CD4-positive, alpha-beta T cell treated with Interleukin-4 for 1 hour (primary cell): ENCODE measurements around the gene ATF6.

Experiments used
- DNase-seq, 2 donors: peaks; one replicate each; pipeline ENCODE4 v3.0.0-alpha.2; 2020 to 2022

ATF6 gene

DNA sequence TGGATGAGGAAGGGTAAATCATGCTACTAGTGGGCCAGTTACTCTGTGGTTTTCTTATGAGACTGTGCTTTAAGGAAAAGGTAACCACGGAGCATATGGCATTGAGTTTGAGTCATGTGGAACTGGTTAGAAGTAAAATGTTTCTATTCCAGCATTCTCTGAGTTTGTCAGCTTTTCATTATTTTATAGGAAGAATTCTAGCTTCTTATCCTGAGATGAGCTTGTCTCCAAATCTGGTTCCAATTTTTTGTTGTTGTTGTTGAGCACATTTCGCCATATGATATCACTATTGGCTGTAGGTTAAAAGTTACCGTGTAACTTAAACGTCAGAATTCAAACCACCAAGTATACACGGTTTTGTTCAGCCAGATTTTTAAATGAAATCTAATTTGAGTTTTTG lies 69.9 kb downstream of the ATF6 start:
- DNase-seq = no peak

DNA sequence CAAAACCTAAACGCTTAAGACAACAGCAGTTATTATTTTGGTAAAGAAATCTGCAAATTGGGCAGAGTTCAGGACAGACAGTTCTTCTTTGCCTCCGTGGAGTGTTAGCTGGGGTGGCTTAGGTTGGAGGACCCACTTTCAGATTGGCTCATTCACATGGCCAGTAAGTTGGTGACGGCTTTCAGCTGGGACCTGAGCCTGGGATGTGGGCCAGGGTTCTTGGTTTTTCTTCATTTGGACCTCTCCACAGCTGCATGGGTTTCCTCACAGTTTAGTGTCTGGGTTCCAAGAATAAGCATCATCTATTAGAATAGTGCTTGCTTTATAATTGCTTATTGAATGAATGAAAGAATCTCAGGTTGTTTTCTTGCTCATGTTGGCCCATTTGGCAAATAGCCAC lies 72.2 kb downstream of the ATF6 start:
- no peak for DNase-seq

DNA sequence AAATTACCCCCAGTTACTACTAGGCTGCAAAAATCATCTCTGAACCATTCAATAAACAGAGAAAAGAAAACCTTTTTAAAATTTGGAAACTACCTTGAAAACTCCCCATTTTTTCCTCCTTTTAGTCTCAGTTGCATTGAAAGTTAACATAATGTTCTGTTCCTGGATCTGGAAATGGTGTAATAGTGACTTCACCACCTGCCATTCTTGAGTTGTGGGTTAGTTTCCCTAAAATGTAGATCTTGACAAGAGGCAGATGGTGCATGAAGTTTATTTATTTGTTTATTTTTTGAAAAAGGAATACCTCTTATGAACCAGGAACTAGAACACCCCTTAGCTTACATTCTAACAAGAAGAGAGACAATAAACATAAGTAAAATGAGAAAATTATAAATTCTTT lies 72.8 kb downstream of the ATF6 start:
- no peak for DNase-seq

DNA sequence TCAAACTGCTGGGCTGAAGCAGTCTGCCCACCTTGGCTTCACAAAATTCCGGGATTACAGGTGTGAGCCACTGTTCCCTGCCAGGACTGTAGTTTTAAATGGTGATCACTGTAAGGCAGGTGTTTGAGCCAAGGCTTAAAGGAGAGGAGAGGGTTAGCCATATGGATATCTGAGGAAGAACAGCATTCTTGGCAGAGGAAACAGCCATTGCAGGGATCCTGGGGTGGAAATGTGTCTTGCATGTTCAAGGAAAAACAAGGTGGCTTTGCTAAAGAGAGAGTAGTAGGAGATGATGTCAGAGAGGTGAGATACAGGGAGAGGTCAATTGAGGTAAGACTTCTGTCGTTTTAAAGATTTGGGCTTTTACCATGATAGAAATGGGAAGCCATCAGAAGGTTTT lies 73.5 kb downstream of the ATF6 start:
- no peak for DNase-seq

DNA sequence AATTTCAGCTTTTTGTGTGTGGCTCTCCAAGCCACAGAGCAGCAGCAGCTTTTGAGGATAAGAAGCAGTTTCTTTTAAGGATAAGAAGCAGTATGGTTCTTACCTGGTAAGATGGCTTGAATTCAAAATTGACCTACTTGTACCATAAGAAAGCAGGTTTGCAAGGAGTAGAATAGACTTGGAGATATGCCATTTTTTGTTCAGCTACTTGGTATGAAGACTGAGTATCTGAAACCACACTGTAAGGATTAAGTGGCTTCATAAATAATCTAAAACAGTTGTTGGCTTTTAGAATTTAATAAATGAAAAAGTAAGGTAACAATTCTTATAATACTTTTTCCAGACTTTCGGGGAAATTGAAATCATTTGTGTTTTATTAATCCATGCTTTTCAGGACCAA lies 74.2 kb downstream of the ATF6 start:
- no peak for DNase-seq

DNA sequence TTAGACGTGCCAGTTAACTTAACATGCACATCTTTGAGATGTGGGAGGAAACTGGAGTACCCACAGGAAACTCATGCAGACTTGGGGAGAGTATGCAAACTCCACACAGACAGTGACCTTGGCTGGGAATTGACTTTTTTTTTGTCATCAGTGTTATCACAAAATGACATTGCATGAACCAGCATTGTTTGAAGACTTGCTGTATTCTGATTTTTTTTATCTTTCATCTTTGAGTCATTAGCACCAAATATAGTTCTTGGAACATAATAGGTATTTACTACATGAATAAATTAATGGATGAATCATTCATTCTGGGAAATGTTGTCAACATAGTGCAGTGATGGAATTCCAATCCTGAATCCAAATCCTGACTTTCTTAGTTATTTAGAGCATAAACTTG lies 77.0 kb downstream of the ATF6 start:
- no peak for DNase-seq

DNA sequence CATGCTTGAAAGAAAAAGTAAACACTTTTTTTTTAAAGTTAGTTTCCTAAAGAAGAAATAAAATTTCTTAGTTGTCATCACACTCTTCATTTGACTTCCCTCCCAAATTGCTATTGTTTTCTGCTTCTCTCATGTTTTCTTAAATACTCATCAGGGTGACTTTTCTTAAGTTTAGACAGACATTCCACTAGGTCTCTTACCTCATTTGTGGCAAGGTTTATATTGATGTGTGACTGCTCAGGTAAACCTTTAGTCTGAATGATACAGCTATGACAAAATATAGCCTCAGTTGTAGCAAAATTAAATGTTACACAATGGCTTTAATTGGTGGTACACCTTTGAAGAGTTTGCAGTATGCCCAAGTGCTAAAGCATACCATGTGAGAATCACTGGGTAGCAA lies 78.6 kb downstream of the ATF6 start:
- no peak for DNase-seq

DNA sequence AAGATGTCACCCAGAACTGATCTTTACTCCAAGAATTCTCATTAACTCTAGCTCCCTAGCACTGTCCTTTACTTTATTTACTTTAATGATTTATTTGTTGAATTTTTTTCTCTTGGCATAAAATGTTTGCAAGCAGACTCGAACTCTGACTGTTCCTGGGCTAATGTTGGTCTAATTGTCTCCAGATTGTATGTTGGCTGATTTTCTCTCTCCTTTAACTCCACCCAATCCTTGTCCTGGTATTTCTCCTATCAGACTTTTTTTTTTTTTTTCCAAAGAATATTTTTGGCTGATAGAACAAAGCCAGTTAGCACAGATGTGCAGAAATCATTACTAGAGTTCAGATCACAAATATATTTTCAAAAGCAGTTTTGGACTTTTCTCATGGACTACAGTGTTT lies 82.6 kb downstream of the ATF6 start:
- DNase-seq = no peak

DNA sequence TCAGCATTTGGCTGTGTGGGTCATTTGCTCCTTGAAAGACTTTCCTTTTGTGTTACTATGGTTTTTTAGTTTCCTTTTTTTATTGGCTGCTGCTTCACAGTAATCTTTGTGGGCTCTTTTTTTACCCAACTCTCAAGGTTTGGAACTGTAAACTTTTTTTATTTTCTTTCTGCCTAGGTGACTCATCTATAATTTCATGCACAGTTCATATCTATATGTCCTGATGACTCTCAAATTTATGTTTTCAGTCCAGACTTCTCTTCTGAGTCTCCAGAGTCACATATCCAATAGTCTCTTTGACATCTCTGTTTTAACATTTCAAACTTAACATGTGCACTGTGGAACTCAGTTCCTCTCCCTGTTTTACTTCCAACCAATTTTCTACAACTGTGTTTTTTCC lies 83.4 kb downstream of the ATF6 start:
- no peak for DNase-seq

DNA sequence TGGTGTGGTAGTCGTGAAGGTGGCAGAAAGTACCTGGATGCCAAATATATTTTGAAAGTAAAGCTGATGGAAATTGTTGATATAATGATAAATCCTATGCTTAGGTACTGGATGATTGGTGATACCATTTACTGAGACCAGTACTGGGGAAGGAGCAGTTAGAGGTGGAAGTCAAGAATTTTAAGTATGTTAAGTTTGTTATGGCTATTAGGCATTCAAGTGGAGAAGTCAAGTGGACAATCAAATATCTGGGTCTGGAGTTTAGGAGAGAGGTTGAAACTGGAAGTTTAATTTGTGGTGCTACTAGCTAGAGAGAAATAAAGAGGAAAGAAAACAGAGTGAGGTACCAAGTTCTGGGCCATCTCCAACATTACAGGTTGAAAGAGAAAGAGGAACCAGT lies 89.1 kb downstream of the ATF6 start:
- DNase-seq = no peak

DNA sequence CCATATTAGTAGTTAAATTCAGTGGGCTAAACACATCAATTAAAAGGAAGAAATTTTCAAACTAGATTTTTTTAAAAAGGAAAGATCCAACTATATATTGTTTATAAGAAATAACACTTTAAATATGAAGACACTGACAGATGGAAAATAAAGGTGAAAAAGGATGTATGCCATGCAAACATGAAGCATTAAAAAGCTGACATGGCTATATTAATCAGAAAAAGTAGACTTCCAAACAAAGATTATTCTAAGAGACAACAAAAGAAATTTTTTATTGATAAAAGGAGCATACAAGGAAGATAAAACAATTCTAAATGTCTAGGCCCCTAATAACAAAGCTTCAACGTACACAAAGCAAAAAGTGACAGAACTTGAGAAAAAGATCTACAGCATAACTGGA lies 92.2 kb downstream of the ATF6 start:
- DNase-seq = no peak

DNA sequence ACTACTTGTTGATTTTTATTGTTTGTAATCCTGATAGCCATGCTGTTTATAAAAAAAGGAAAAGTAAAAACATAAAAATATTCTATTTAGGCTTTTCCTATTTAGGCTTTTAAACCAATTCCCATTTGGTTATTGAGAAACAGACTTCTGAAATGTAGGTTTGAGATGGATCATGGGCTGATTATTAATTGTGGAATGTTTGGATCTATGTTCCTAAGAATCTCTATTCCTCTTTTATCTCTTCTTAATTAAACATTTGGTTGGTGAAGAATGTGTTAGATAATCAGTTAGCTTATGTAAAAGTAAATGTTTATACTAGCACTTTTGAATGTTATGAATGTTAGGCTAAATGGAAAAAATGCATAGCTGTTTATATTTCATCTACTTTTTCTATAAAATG lies 97.4 kb downstream of the ATF6 start:
- DNase-seq = no peak

DNA sequence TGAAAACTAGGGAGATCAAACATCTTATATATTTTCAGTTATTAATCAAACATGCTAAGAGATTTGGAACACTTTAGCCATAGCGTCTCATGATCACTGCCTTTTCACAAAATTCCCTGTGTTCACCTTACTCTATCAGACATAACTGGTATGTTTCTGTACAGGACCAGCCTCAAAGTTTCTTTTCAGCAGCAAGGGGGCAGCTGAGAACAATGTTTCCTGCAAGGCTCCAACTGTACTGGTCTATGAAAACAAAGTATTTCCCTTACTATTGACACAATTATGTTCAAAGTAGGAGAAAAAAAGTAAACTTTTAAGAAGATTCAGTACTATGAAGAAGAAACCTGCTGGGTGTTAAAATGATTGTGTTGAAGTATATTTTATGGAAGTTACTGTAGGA lies 98.5 kb downstream of the ATF6 start:
- DNase-seq = peak in 1 of 2 donors; percentile 12

DNA sequence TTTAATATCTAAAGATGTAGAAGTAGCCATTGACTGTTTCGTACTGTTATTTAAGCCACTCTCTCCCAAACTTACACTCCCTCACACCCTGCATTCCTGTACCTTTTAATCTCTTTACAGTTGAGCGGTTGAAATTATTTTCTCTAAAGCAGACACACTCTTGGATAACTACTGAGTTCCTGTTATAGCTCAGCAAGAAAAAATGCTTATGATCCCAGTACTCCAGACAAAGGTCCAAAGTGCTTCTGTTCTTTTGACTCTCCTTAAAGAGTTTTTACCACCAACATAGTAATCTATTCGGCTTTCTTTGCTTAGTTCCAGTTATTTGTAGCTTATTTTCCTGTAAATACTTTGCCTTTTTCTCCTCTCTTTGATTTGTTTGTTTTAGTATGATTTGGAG lies 100.1 kb downstream of the ATF6 start:
- DNase-seq = no peak

DNA sequence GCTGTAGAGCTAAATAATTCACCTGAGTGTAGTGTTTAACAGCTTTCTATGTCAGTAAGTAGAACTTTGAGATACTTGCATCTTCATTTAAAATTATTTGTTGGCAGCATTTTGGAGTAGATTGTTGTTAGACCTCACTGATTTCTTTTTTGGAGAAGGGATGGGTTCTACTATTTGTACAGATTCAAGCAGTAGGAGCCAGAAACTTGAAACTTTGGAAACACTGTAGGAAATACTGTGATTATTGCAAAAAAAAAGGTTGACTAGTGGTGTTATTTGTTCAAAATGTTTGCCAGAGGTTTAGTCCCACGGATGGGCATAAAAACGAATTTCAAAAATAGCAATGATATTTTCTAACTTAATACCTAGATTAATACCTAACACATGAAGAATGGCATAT lies 102.7 kb downstream of the ATF6 start:
- DNase-seq = no peak

DNA sequence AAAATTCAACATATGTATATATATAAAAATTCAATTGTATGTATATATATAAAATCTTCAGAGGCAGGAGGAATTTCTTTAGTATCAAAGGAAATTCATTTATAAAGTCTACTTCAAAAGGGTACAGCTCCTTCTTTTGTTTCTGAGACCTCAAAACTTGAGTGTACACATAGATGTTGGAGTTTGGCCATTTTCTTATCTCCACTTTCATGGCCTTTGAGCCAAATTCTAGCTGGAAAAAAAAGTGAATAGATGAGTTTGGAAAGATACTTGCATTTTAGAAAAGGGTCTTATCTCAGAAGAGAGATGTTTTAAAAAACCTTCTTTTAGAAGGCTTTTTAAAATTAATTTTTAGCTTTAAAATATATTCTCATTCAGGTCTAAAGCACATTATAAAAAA lies 103.2 kb downstream of the ATF6 start:
- DNase-seq = no peak

DNA sequence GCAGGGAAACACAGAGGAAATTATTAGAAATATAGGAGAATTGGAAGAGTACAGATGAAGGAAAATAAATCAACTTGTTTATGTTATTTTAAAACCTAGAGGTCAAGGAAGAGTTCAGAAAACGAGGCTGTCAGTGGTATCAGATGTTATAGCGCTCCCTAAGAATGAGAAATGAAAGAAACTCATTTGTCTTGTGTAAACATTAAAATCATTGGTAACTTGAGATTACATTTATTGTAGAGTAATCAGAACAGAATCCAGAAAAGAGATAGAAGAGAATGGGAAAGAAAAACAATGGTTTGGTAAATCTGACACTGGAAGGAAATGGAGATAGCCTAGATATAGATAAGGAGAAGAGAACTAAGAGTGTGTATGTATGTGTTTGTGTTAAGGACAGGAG lies 106.4 kb downstream of the ATF6 start:
- no peak for DNase-seq

DNA sequence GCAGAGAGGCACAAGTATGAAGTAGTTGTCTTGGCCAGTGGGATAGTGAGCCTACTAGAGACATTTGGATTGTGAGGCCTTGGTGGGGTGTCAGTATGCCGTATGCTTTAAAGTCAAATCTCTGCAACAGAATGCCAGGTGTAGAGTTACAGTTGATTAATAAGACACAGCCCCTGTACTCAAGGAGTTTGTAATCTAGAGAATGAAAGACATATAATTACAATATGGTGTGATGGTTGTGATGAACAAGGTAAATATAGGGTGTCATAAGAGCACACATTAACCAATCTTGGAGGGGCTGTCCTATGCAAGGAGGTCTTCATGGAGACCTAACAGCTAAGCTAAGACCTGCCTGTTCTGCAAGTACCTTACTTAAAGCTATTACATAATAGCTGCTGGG lies 113.1 kb downstream of the ATF6 start:
- DNase-seq = no peak

DNA sequence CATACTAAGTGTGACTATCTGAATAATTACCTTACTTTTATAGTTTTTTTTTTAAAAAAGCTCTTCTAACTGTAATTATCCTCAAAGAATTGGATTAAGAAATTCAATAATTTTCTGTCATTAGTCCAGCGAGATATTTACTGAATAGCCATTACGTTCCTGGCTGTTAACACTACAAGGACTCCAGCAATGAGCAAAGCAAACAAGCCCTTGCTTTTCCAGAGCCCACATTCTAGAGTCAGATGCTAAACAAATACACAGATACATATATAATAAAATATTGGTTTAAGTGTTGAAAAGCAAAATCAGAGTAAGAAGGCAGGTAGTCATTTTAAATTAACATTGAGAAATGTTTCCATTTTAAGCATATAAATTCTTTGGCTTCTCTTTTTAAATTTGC lies 118.4 kb downstream of the ATF6 start:
- DNase-seq = no peak

DNA sequence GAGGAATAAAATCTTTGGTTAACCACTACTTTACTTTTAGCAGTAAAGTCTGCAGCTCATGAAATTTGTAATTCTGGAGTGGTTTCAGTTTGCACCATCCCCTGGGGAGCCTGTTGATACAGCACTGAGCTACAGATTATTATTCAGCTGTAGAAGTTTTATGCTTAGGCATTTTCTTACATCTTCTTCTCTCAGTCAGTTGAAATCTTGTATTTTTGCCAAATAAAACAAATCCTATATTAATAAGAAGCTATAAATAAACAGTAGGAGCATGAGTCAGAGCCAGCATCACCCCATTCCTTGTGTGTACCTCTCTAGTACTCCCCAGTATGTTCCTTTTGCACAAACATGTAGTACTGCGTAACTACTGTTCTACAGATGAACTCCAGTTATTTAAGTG lies 118.9 kb downstream of the ATF6 start:
- no peak for DNase-seq

DNA sequence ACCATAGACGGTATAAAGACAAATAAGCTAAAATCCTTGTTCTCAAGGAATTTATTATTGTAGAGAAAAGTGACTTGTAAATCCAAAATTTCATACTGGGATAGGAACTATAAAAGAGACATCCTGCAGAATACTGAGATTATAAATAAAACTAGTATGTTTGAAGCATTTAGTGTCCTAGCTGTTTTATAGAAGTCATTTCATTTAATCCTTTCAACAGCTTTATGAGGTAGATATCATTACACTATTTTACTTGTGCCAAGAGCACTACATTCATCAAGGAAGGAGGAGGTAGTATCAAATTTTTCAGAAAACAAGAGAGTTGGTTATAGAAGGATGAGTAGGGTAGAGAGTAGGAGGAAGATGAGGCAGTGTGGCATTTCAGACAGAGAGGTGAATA lies 119.6 kb downstream of the ATF6 start:
- DNase-seq = no peak

DNA sequence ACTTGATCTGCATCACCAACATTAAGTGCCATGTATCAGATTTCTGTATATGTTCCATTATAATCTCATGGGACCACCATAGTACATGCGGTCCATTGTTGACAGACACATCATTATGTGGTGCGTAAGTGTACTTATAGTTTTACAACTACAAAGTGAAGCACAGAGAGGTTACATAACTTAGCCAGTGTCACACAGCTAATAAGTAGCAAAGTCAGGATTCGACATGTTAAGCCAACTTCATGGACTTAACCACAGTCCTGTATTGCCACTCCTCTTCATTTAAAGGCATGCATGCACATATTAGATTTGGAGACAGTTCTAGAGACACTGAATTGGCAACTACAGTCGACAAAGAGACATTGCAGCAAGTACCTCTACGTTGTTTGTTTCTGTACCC lies 120.5 kb downstream of the ATF6 start:
- DNase-seq = no peak

DNA sequence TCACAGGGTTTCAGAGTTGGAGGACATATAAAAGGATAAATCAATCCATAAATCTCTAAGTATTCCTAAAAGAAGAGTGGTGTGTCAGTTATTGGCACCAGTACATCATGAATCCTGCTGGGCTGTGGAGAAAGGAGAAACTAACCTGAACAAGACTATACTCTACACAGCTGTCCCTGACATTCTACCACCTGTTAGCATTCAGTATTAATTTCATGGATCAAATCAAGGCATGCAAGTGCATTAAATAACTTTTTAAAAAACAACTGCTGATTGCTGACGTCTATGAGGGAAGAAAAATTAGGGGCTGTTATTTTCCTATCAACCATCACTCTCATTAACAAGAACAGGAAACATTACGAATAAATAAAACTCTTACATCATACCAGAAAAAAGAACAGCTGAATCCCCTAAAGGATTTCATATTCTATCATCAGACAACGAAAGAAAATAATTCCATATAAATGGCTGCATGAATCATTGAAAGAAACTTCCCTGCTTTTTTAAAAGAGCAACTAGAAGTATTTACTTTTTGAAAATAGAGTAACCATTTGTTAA lies 121.7 kb downstream of the ATF6 start:
- DNase-seq = no peak

DNA sequence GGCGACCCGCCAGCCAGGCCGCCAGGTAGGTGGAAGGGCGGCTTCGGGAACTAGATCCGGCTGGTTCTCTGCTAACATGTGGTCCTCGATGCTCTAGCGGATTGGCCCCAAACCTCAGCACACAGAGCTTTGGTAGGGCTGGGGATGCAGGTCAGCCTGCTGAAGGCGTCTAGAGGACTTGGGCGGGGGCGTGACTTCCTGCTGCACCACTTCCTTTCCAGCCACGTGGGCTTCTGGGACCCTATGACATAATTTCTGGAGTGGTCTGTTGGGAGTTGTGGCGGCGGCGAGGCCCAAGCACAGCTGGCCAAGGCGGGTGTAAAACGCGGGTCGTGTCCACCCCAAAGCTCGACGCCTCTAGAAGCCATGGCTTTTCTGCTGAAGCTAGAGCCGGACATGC lies 124.5 kb downstream of the ATF6 start:
- no peak for DNase-seq

DNA sequence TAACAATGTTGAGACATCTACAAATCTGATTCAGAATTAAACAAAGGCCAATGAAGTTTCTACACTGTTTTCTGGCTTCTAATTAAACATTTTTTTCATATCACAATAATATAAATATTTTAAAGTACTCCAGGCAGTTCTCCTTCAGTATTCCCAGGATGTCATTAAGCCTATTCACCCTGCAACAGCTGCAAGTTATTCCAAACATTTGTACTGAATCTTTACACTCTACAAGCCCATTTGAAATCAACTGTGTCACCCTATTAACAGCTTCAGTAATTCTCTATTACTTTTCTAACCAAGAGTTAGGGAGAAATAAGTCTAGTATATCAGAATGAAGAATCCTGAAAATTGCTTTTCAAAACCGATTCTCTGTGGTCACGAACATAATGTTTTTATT lies 133.0 kb downstream of the ATF6 start:
- no peak for DNase-seq

DNA sequence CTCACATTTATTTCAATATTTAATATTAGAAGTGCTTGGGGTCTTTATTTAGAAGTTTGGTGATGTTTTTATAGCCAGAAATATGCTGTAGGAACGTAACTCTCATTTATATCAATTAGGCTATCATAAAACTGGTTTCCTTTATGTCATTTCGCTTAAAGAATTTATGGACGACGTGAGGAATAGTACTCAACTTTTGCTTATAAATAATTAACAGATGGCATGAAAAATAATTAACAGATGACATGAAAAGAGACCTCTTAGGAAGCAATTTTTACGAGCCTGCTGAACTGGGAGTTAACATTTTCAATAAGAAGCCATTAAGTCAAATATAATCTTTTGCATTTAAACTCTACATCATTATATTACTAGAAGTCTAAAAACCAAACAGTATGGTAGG lies 134.0 kb downstream of the ATF6 start:
- no peak for DNase-seq
